Suprapubic skin (tissue), 4 donors: Measurements from ENCODE around the gene GRB10. TPM values are rescaled to one million over a fixed set of nuclear protein-coding genes. Genes with fewer than 3 reads are reported as not detected.

Experiments used
- DNase-seq, 2 donors: peaks; one replicate each; pipeline ENCODE4 v3.0.0-alpha.2; 2019; ENCODE audit warnings: low spot score in 2 of 2
- H3K27ac ChIP-seq: fragments of 200-600 bp; sonication (generic); one replicate; pipeline ENCODE4 v1.5.1; 2019
- H3K27me3 ChIP-seq: fragments of 200-600 bp; sonication (generic); one replicate; pipeline ENCODE4 v1.5.1; 2019
- H3K36me3 ChIP-seq: fragments of 200-600 bp; sonication (generic); one replicate; pipeline ENCODE4 v1.5.1; 2019
- H3K4me1 ChIP-seq: fragments of 200-600 bp; sonication (generic); one replicate; pipeline ENCODE4 v1.5.1; 2019
- H3K4me3 ChIP-seq: fragments of 200-600 bp; sonication (generic); one replicate; pipeline ENCODE4 v1.5.1; 2019; ENCODE audit warnings: mild to moderate bottlenecking
- H3K9me3 ChIP-seq: fragments of 200-600 bp; sonication (generic); one replicate; pipeline ENCODE4 v1.5.1; 2019
- EP300 ChIP-seq: sonication (generic); formaldehyde crosslinking; IDR thresholded peaks from one replicate; pipeline ENCODE4 v1.6.1; 2017; ENCODE audit warnings: antibody characterized with exemption
- POLR2A ChIP-seq, 2 donors: fragments of 450-650 bp; IDR thresholded peaks; one replicate each; pipeline ENCODE4 v1.6.1; 2017; ENCODE audit warnings: antibody characterized with exemption in 2 of 2, mild to moderate bottlenecking in 2 of 2, moderate library complexity in 2 of 2
- POLR2AphosphoS5 ChIP-seq, 3 donors: sonication (generic); formaldehyde crosslinking; IDR thresholded peaks; one replicate each; pipeline ENCODE4 v1.6.1; 2017; ENCODE audit warnings: antibody characterized with exemption in 3 of 3
- WGBS: methylation state at CpG from one replicate; pipeline ENCODE4 v1.1.5; 2018; 5-methylcytosine and 5-hydroxymethylcytosine counted together
- total RNA-seq, 4 donors: library from RNA; depleted of rRNA; stranded (reverse); fragments of >200 nt; gene quantifications; one replicate each; pipeline ENCODE4 v1.1.0, GENCODE V29; 2016
- TF ChIP-seq, protein P1 (sequence below), 2 donors: fragments of 200-600 bp in 1 of 2; fragments of 450-650 bp in 1 of 2; sonication (generic) in 1 of 2; IDR thresholded peaks; one replicate each; pipeline ENCODE4 v1.5.1; 2016 to 2019; ENCODE audit warnings: antibody characterized with exemption in 2 of 2, mild to moderate bottlenecking in 1 of 2, moderate library complexity in 1 of 2

Gene GRB10
- total RNA-seq, 4 donors from 2014 or later = 7.8 to 56.2 (median 11.5) TPM

DNA sequence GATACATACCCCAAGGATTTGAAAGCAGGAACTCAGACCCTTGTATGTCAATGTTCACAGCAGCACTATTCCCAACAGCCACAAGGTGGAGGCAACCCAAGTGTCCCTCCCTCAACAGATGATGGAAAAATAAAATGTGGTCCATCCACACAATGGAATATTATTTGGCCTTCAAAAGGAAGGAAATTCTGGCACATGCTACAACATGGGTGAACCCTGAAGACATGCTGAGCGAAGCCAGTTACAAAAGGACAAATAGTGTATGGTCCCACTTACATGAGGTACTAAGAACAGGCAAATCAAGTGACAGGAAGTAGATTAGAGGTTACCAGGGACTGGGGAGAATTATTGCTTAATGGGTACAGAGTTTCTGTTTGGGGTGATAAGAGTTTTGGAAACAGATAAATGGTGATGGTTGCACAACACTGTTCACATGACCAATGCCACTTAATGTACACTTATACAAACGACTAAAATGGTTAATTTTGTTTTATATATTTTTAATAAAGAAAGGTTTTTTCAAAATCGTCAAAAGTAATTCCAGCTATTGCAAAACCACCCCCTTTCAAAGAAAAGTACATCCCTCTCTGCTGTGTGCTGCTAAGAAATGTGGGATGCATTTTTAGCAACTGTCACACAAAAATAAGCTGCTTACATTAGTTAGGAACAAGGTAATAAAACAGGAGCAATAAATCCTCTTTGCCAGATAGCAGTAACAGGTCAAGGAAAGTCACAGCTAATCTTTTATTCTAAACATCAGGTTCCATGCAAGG lies 85.7 kb downstream of the GRB10 start:
- WGBS = 72% methylated on average over 3 of the region's 3 CpGs
- H3K4me3 ChIP-seq = no peak overlapping the region
- TF ChIP-seq, protein P1, sequence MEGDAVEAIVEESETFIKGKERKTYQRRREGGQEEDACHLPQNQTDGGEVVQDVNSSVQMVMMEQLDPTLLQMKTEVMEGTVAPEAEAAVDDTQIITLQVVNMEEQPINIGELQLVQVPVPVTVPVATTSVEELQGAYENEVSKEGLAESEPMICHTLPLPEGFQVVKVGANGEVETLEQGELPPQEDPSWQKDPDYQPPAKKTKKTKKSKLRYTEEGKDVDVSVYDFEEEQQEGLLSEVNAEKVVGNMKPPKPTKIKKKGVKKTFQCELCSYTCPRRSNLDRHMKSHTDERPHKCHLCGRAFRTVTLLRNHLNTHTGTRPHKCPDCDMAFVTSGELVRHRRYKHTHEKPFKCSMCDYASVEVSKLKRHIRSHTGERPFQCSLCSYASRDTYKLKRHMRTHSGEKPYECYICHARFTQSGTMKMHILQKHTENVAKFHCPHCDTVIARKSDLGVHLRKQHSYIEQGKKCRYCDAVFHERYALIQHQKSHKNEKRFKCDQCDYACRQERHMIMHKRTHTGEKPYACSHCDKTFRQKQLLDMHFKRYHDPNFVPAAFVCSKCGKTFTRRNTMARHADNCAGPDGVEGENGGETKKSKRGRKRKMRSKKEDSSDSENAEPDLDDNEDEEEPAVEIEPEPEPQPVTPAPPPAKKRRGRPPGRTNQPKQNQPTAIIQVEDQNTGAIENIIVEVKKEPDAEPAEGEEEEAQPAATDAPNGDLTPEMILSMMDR (IDR thresholded peaks at IDR 0.05) = peak in 1 of 2 donors; percentile 34
- TF ChIP-seq POLR2AphosphoS5 (IDR thresholded peaks at IDR 0.05) = no peak
- H3K36me3 ChIP-seq = no peaks in the 10 kb centered on the region
- H3K4me1 ChIP-seq = peaks cover 4% of the 10 kb centered on the region
- DNase-seq = no peak
- no peak overlapping the region for H3K27ac ChIP-seq
- no peaks in the 10 kb centered on the region for H3K27me3 ChIP-seq
- no peaks in the 10 kb centered on the region for H3K9me3 ChIP-seq

DNA sequence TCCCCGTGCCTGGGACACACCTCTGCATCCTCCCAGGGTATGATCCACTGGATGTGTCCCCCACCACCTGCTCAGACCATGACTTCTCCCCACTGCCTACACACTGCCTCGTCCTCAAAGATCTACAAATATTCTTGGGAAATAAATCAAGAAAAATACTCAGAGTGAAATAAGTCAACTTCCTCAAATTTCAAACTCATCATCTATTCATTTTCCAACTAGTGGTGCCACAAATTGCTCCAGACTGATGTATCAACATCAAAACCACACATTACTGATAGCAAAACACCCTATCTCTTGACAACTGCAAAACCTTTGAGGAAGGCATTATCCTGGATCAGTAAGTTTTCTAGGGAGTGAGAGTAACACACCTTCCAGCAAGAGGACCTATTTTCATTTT lies 87.7 kb downstream of the GRB10 start:
- no peak for DNase-seq
- peaks cover 4% of the 10 kb centered on the region for H3K4me1 ChIP-seq
- 81% methylated on average over 2 of the region's 2 CpGs for WGBS
- H3K4me3 ChIP-seq = no peak overlapping the region
- H3K27me3 ChIP-seq = no peaks in the 10 kb centered on the region
- no peaks in the 10 kb centered on the region for H3K36me3 ChIP-seq
- H3K9me3 ChIP-seq = no peaks in the 10 kb centered on the region
- TF ChIP-seq EP300 = no peak
- TF ChIP-seq, protein P1 (IDR thresholded peaks at IDR 0.05) = no peak
- no peak for TF ChIP-seq POLR2A (IDR thresholded peaks at IDR 0.05)
- TF ChIP-seq POLR2AphosphoS5 (IDR thresholded peaks at IDR 0.05) = no peak
- H3K27ac ChIP-seq = no peak overlapping the region

DNA sequence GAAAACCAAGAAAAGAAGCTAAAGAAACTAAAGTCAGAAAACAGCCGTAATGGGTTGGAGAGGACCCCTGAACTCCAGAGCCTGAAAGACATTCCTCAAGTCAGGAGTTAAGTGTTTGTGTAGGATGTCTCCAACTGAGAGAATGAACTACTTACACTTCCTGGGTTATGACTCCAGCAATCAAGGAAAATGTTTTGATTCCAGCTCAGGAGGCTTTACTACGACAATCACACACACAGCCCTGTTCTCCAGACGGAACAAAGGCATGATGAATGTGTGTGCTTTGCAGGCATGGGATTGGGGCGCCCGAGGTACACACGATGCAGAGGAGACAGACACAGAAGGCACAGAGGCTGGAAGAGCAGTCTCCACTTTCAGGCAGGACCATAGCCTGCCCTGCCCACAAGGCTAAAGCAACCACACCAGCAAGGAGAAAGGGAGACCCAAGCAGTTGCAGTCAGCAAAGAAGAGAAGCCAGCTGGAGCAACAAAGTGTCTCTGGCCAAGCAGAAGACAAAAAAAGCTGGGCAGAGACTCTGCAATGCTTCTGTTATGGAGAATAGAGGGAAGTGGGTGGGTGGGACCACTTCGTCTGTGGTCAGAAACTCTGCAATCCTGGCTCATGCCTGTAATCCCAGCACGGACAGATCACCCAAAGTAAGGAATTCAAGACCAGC lies 89.1 kb downstream of the GRB10 start:
- no peaks in the 10 kb centered on the region for H3K9me3 ChIP-seq
- TF ChIP-seq POLR2A (IDR thresholded peaks at IDR 0.05) (no peak), EP300 (no peak), POLR2AphosphoS5 (IDR thresholded peaks at IDR 0.05) (no peak)
- TF ChIP-seq, protein P1 (IDR thresholded peaks at IDR 0.05) = no peak
- H3K4me3 ChIP-seq = no peak overlapping the region
- no peaks in the 10 kb centered on the region for H3K27me3 ChIP-seq
- no peak for DNase-seq
- H3K4me1 ChIP-seq = peaks cover 4% of the 10 kb centered on the region
- H3K27ac ChIP-seq = no peak overlapping the region
- H3K36me3 ChIP-seq = peaks cover 7% of the 10 kb centered on the region
- WGBS = 79% methylated on average over 8 of the region's 8 CpGs

DNA sequence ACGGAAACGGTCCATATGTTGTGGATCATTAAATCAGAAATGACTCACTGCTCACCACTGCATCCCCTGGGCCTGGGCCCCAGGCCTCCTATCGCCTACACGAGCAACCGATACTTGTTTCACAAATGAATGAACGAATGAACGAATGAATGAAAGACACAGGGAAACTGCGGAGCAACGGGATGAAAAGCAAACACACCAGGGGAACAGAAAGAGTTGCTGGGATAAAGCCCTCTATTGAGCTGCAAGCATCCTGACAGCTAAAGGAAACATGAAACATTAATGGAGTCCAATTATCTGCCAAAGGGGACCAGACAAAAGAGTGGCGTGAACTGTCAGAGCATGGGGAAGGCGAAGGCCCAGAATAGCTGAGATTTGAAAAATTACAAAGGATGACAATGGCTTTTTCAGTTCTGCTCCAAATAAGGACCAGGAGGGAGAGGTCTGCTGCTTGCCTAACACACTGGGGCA lies 92.1 kb downstream of the GRB10 start:
- peaks cover 4% of the 10 kb centered on the region for H3K4me1 ChIP-seq
- no peak for DNase-seq
- H3K9me3 ChIP-seq = no peaks in the 10 kb centered on the region
- TF ChIP-seq, protein P1 (IDR thresholded peaks at IDR 0.05) = no peak
- H3K36me3 ChIP-seq = peaks cover 12% of the 10 kb centered on the region
- no peak overlapping the region for H3K4me3 ChIP-seq
- 64% methylated on average over 11 of the region's 11 CpGs for WGBS
- no peak overlapping the region for H3K27ac ChIP-seq
- H3K27me3 ChIP-seq = no peaks in the 10 kb centered on the region

- no peak for DNase-seq
- Histone ChIP-seq H3K4me3 (no peak overlapping the region), H3K27me3 (no peaks in the 10 kb centered on the region), H3K36me3 (peaks cover 12% of the 10 kb centered on the region), H3K27ac (no peak overlapping the region), H3K4me1 (peaks cover 4% of the 10 kb centered on the region), H3K9me3 (no peaks in the 10 kb centered on the region)
- no peak for TF ChIP-seq EP300
- TF ChIP-seq, protein P1 (IDR thresholded peaks at IDR 0.05) = no peak
- TF ChIP-seq POLR2A (IDR thresholded peaks at IDR 0.05) = no peak
- no peak for TF ChIP-seq POLR2AphosphoS5 (IDR thresholded peaks at IDR 0.05)
- WGBS = 90% methylated on average over 2 of the region's 2 CpGs
Measured at GRCh38 chr7:50688226-50688590, 94.5 kb downstream of the GRB10 start.
